Thyroid gland (tissue), 4 donors: Measurements from ENCODE around the gene ZFYVE26. TPM values are rescaled to one million over a fixed set of nuclear protein-coding genes. Genes with fewer than 3 reads are reported as not detected.

Experiments used
- DNase-seq, 2 donors: peaks; one replicate each; pipeline ENCODE4 v3.0.0-alpha.2; 2019
- H3K27ac ChIP-seq, 3 donors: fragments of 200-600 bp; sonication (generic); 1 replicate in 2 of 3; 2 replicates in 1 of 3; pipeline ENCODE4 v1.5.1; 2016 to 2019; ENCODE audit warnings: mild to moderate bottlenecking in 1 of 3, moderate library complexity in 1 of 3
- H3K27me3 ChIP-seq: fragments of 200-600 bp; sonication (generic); one replicate; pipeline ENCODE4 v1.5.1; 2019
- H3K36me3 ChIP-seq, 2 donors: fragments of 200-600 bp; sonication (generic); one replicate each; pipeline ENCODE4 v1.5.1; 2016 to 2019
- H3K4me1 ChIP-seq, 2 donors: fragments of 200-600 bp; sonication (generic); one replicate each; pipeline ENCODE4 v1.5.1; 2017 to 2019
- H3K4me3 ChIP-seq, 3 donors: fragments of 200-600 bp; sonication (generic); replicated peaks in 1 of 3; 1 replicate in 2 of 3; 2 replicates in 1 of 3; pipeline ENCODE4 v1.5.1; 2016; ENCODE audit warnings: mild to moderate bottlenecking in 1 of 3
- H3K9me3 ChIP-seq: fragments of 200-600 bp; sonication (generic); one replicate; pipeline ENCODE4 v1.5.1; 2017
- CTCF ChIP-seq, 6 experiments: fragments of 200-600 bp in 3 of 6; fragments of 450-650 bp in 3 of 6; sonication (generic) in 3 of 6; IDR thresholded peaks; one replicate each; pipeline ENCODE4 v1.5.1; 2016 to 2019; ENCODE audit warnings: antibody characterized with exemption in 6 of 6, mild to moderate bottlenecking in 2 of 6, inconsistent platforms in 1 of 6, moderate library complexity in 1 of 6
- POLR2A ChIP-seq, 2 donors: fragments of 450-650 bp; IDR thresholded peaks; one replicate each; pipeline ENCODE4 v1.6.1; 2017; ENCODE audit warnings: antibody characterized with exemption in 2 of 2, mild to moderate bottlenecking in 2 of 2, moderate library complexity in 1 of 2
- WGBS, 2 donors: methylation state at CpG; one replicate each; pipeline ENCODE4 v1.1.5; 2017; 5-methylcytosine and 5-hydroxymethylcytosine counted together
- intact Hi-C: fragments of 100-400 bp; cut with DNase I; formaldehyde crosslinking; loops from one replicate; pipeline ENCODE4 v1.15.1; 2023
- total RNA-seq, 4 donors: library from RNA; depleted of rRNA; stranded (reverse); fragments of >200 nt; gene quantifications; one replicate each; pipeline ENCODE4 v1.2.3, GENCODE V29; 2016

ZFYVE26 gene
- total RNA-seq, 4 donors from 2014 or later: 21.5 to 49.7 (median 37.1) TPM

GRCh38 chr14:67733616-67734015, 82.8 kb downstream of the ZFYVE26 start:
- no peaks in the 10 kb centered on the region for H3K36me3 ChIP-seq
- TF ChIP-seq POLR2A (IDR thresholded peaks at IDR 0.05) (no peak), CTCF (IDR thresholded peaks at IDR 0.05) (no peak)
- peak; percentile 57 to 62 for DNase-seq
- intact Hi-C loops: no loop called here
- H3K27ac ChIP-seq: no peak overlapping the region
- 31 to 37% methylated on average over 4 of the region's 4 CpGs for WGBS, 2 donors
- H3K9me3 ChIP-seq: no peaks in the 10 kb centered on the region
- H3K27me3 ChIP-seq: no peaks in the 10 kb centered on the region
- peaks cover 22 to 34% of the 10 kb centered on the region in 2 donors for H3K4me1 ChIP-seq
- no peak overlapping the region for H3K4me3 ChIP-seq

GRCh38 chr14:67729072-67729885, 87.1 kb downstream of the ZFYVE26 start:
- H3K9me3 ChIP-seq: no peaks in the 10 kb centered on the region
- H3K27me3 ChIP-seq: no peaks in the 10 kb centered on the region
- H3K4me1 ChIP-seq: peaks cover 30 to 49% of the 10 kb centered on the region in 2 donors
- DNase-seq: peak; percentile 98
- TF ChIP-seq CTCF (IDR thresholded peaks at IDR 0.05) (peak in 1 of 6 experiments; percentile 18), POLR2A (IDR thresholded peaks at IDR 0.05) (peak in 1 of 2 donors; percentile 59)
- 19 to 24% methylated on average over 19 of the region's 21 CpGs for WGBS, 2 donors
- H3K4me3 ChIP-seq: no peak overlapping the region
- no peaks in the 10 kb centered on the region for H3K36me3 ChIP-seq
- intact Hi-C loops: no loop called here
- peak overlapping the region; percentile 67 to 76 (median 71) for H3K27ac ChIP-seq

- H3K4me1 ChIP-seq: peaks cover 20 to 39% of the 10 kb centered on the region in 2 donors
- H3K36me3 ChIP-seq: no peaks in the 10 kb centered on the region
- H3K27ac ChIP-seq: peak overlapping the region; percentile 71 to 76 (median 72)
- DNase-seq: no peak
- intact Hi-C loops: no loop called here
- H3K4me3 ChIP-seq: no peak overlapping the region
- no peaks in the 10 kb centered on the region for H3K9me3 ChIP-seq
- no peak for TF ChIP-seq CTCF (IDR thresholded peaks at IDR 0.05)
- TF ChIP-seq POLR2A (IDR thresholded peaks at IDR 0.05): no peak
- H3K27me3 ChIP-seq: no peaks in the 10 kb centered on the region
Observed at GRCh38 chr14:67728258-67728657, 88.1 kb downstream of the ZFYVE26 start.

- H3K4me3 ChIP-seq: no peak overlapping the region
- DNase-seq: peak; percentile 62 to 66
- no peak for TF ChIP-seq CTCF (IDR thresholded peaks at IDR 0.05)
- no peak for TF ChIP-seq POLR2A (IDR thresholded peaks at IDR 0.05)
- H3K9me3 ChIP-seq: no peaks in the 10 kb centered on the region
- H3K36me3 ChIP-seq: no peaks in the 10 kb centered on the region
- peaks cover 19 to 38% of the 10 kb centered on the region in 2 donors for H3K4me1 ChIP-seq
- 38 to 45% methylated on average over 7 of the region's 7 CpGs for WGBS, 2 donors
- peak overlapping the region; percentile 25 to 72 (median 25) for H3K27ac ChIP-seq
- intact Hi-C loops: no loop called here
- no peaks in the 10 kb centered on the region for H3K27me3 ChIP-seq
Observed at GRCh38 chr14:67727361-67727760, 89.0 kb downstream of the ZFYVE26 start.

- 90 to 94% methylated on average over 5 of the region's 5 CpGs for WGBS, 2 donors
- no peak for DNase-seq
- intact Hi-C loops: no loop called here
- Histone ChIP-seq H3K27ac (no peak overlapping the region), H3K27me3 (no peaks in the 10 kb centered on the region), H3K36me3 (no peaks in the 10 kb centered on the region), H3K9me3 (no peaks in the 10 kb centered on the region), H3K4me3 (no peak overlapping the region), H3K4me1 (peaks cover 19 to 44% of the 10 kb centered on the region in 2 donors)
- TF ChIP-seq CTCF (IDR thresholded peaks at IDR 0.05) (no peak), POLR2A (IDR thresholded peaks at IDR 0.05) (no peak)
Observed at GRCh38 chr14:67725171-67725570, 91.2 kb downstream of the ZFYVE26 start.
